ENCODE data around the gene CROCC.

Gene CROCC

GRCh38 chr1:16971341-16972188 lies 49.8 kb downstream of the CROCC start:
- H3K4me3 ChIP-seq (ENCODE audit: low read length in 2 of 2): no peak overlapping the region
- peaks cover 0 to 10% of the 10 kb centered on the region in 2 donors for H3K36me3 ChIP-seq (ENCODE audit: control insufficient read depth in 2 of 2, insufficient read depth in 2 of 2, low read length in 2 of 2)
- no peaks in the 10 kb centered on the region for H3K9me3 ChIP-seq (ENCODE audit: control insufficient read depth in 2 of 2, low read length in 2 of 2)
- no peaks in the 10 kb centered on the region for H3K27me3 ChIP-seq (ENCODE audit: control insufficient read depth in 1 of 2, insufficient read depth in 2 of 2, low read length in 2 of 2)
- H3K27ac ChIP-seq (ENCODE audit: low read length): no peak overlapping the region
- H3K4me1 ChIP-seq (ENCODE audit: control insufficient read depth, insufficient read depth, low read length): peaks cover 20% of the 10 kb centered on the region
- H3K9ac ChIP-seq (ENCODE audit: low read length in 2 of 2): no peak overlapping the region

- no peak overlapping the region for H3K4me3 ChIP-seq (ENCODE audit: low read length in 2 of 2)
- H3K36me3 ChIP-seq (ENCODE audit: control insufficient read depth in 2 of 2, insufficient read depth in 2 of 2, low read length in 2 of 2): peaks cover 0 to 10% of the 10 kb centered on the region in 2 donors
- H3K9ac ChIP-seq (ENCODE audit: low read length in 2 of 2): no peak overlapping the region
- no peak overlapping the region for H3K27ac ChIP-seq (ENCODE audit: low read length)
- no peaks in the 10 kb centered on the region for H3K9me3 ChIP-seq (ENCODE audit: control insufficient read depth in 2 of 2, low read length in 2 of 2)
- peaks cover 13% of the 10 kb centered on the region for H3K4me1 ChIP-seq (ENCODE audit: control insufficient read depth, insufficient read depth, low read length)
- H3K27me3 ChIP-seq (ENCODE audit: control insufficient read depth in 1 of 2, insufficient read depth in 2 of 2, low read length in 2 of 2): no peaks in the 10 kb centered on the region
These were observed 50.6 kb downstream of the CROCC start for GRCh38 chr1:16972189-16972895.

GRCh38 chr1:16973215-16973614 lies 51.5 kb downstream of the CROCC start:
- H3K36me3 ChIP-seq (ENCODE audit: control insufficient read depth in 2 of 2, insufficient read depth in 2 of 2, low read length in 2 of 2): peaks cover 0 to 8% of the 10 kb centered on the region in 2 donors

GRCh38 chr1:16975211-16975610 lies 53.5 kb downstream of the CROCC start:
- Histone ChIP-seq H3K4me3 (ENCODE audit: low read length in 2 of 2) (no peak overlapping the region), H3K4me1 (ENCODE audit: control insufficient read depth, insufficient read depth, low read length) (peaks cover 15% of the 10 kb centered on the region), H3K36me3 (ENCODE audit: control insufficient read depth in 2 of 2, insufficient read depth in 2 of 2, low read length in 2 of 2) (peaks cover 0 to 5% of the 10 kb centered on the region in 2 donors), H3K27ac (ENCODE audit: low read length) (no peak overlapping the region), H3K9me3 (ENCODE audit: control insufficient read depth in 2 of 2, low read length in 2 of 2) (no peaks in the 10 kb centered on the region), H3K9ac (ENCODE audit: low read length in 2 of 2) (no peak overlapping the region), H3K27me3 (ENCODE audit: control insufficient read depth in 1 of 2, insufficient read depth in 2 of 2, low read length in 2 of 2) (peaks cover 2 to 8% of the 10 kb centered on the region in 2 donors)

More at GRCh38 chr1:16973215-16973614, 51.5 kb downstream of the CROCC start:
- Histone ChIP-seq H3K27me3 (ENCODE audit: control insufficient read depth in 1 of 2, insufficient read depth in 2 of 2, low read length in 2 of 2) (no peaks in the 10 kb centered on the region), H3K4me3 (ENCODE audit: low read length in 2 of 2) (no peak overlapping the region), H3K4me1 (ENCODE audit: control insufficient read depth, insufficient read depth, low read length) (peaks cover 9% of the 10 kb centered on the region), H3K27ac (ENCODE audit: low read length) (no peak overlapping the region), H3K9ac (ENCODE audit: low read length in 2 of 2) (no peak overlapping the region), H3K9me3 (ENCODE audit: control insufficient read depth in 2 of 2, low read length in 2 of 2) (no peaks in the 10 kb centered on the region)

GRCh38 chr1:16975838-16976237 lies 54.1 kb downstream of the CROCC start:
- no peak overlapping the region for H3K4me3 ChIP-seq (ENCODE audit: low read length in 2 of 2)
- H3K9me3 ChIP-seq (ENCODE audit: control insufficient read depth in 2 of 2, low read length in 2 of 2): no peaks in the 10 kb centered on the region
- no peak overlapping the region for H3K27ac ChIP-seq (ENCODE audit: low read length)
- peaks cover 0 to 2% of the 10 kb centered on the region in 2 donors for H3K36me3 ChIP-seq (ENCODE audit: control insufficient read depth in 2 of 2, insufficient read depth in 2 of 2, low read length in 2 of 2)
- peaks cover 5 to 14% of the 10 kb centered on the region in 2 donors for H3K27me3 ChIP-seq (ENCODE audit: control insufficient read depth in 1 of 2, insufficient read depth in 2 of 2, low read length in 2 of 2)
- no peak overlapping the region for H3K9ac ChIP-seq (ENCODE audit: low read length in 2 of 2)
- peaks cover 14% of the 10 kb centered on the region for H3K4me1 ChIP-seq (ENCODE audit: control insufficient read depth, insufficient read depth, low read length)

GRCh38 chr1:16976966-16977365 lies 55.2 kb downstream of the CROCC start:
- Histone ChIP-seq H3K9ac (ENCODE audit: low read length in 2 of 2) (no peak overlapping the region), H3K36me3 (ENCODE audit: control insufficient read depth in 2 of 2, insufficient read depth in 2 of 2, low read length in 2 of 2) (no peaks in the 10 kb centered on the region), H3K4me3 (ENCODE audit: low read length in 2 of 2) (no peak overlapping the region), H3K27me3 (ENCODE audit: control insufficient read depth in 1 of 2, insufficient read depth in 2 of 2, low read length in 2 of 2) (peaks cover 11 to 18% of the 10 kb centered on the region in 2 donors), H3K27ac (ENCODE audit: low read length) (no peak overlapping the region), H3K4me1 (ENCODE audit: control insufficient read depth, insufficient read depth, low read length) (peaks cover 11% of the 10 kb centered on the region), H3K9me3 (ENCODE audit: control insufficient read depth in 2 of 2, low read length in 2 of 2) (no peaks in the 10 kb centered on the region)

GRCh38 chr1:16977377-16977776 lies 55.6 kb downstream of the CROCC start:
- H3K4me3 ChIP-seq (ENCODE audit: low read length in 2 of 2): no peak overlapping the region
- H3K9me3 ChIP-seq (ENCODE audit: control insufficient read depth in 2 of 2, low read length in 2 of 2): no peaks in the 10 kb centered on the region
- no peak overlapping the region for H3K27ac ChIP-seq (ENCODE audit: low read length)
- peaks cover 11% of the 10 kb centered on the region for H3K4me1 ChIP-seq (ENCODE audit: control insufficient read depth, insufficient read depth, low read length)
- peaks cover 11 to 18% of the 10 kb centered on the region in 2 donors for H3K27me3 ChIP-seq (ENCODE audit: control insufficient read depth in 1 of 2, insufficient read depth in 2 of 2, low read length in 2 of 2)
- H3K9ac ChIP-seq (ENCODE audit: low read length in 2 of 2): no peak overlapping the region
- no peaks in the 10 kb centered on the region for H3K36me3 ChIP-seq (ENCODE audit: control insufficient read depth in 2 of 2, insufficient read depth in 2 of 2, low read length in 2 of 2)

GRCh38 chr1:16978139-16978538 lies 56.4 kb downstream of the CROCC start:
- Histone ChIP-seq H3K9me3 (ENCODE audit: control insufficient read depth in 2 of 2, low read length in 2 of 2) (no peaks in the 10 kb centered on the region), H3K27ac (ENCODE audit: low read length) (no peak overlapping the region), H3K9ac (ENCODE audit: low read length in 2 of 2) (no peak overlapping the region), H3K27me3 (ENCODE audit: control insufficient read depth in 1 of 2, insufficient read depth in 2 of 2, low read length in 2 of 2) (peaks cover 11 to 18% of the 10 kb centered on the region in 2 donors), H3K4me1 (ENCODE audit: control insufficient read depth, insufficient read depth, low read length) (peaks cover 11% of the 10 kb centered on the region), H3K36me3 (ENCODE audit: control insufficient read depth in 2 of 2, insufficient read depth in 2 of 2, low read length in 2 of 2) (no peaks in the 10 kb centered on the region), H3K4me3 (ENCODE audit: low read length in 2 of 2) (no peak overlapping the region)

GRCh38 chr1:16978567-16979474 lies 57.1 kb downstream of the CROCC start:
- peak overlapping the region; percentile 18 for H3K27ac ChIP-seq (ENCODE audit: low read length)
- H3K4me1 ChIP-seq (ENCODE audit: control insufficient read depth, insufficient read depth, low read length): peaks cover 11% of the 10 kb centered on the region
- peaks cover 11 to 18% of the 10 kb centered on the region in 2 donors for H3K27me3 ChIP-seq (ENCODE audit: control insufficient read depth in 1 of 2, insufficient read depth in 2 of 2, low read length in 2 of 2)
- peak overlapping the region; percentile 4 to 61 for H3K4me3 ChIP-seq (ENCODE audit: low read length in 2 of 2)
- H3K36me3 ChIP-seq (ENCODE audit: control insufficient read depth in 2 of 2, insufficient read depth in 2 of 2, low read length in 2 of 2): no peaks in the 10 kb centered on the region
- no peak overlapping the region for H3K9ac ChIP-seq (ENCODE audit: low read length in 2 of 2)
- H3K9me3 ChIP-seq (ENCODE audit: control insufficient read depth in 2 of 2, low read length in 2 of 2): no peaks in the 10 kb centered on the region
